Lung (tissue), 12 donors: ENCODE measurements around the gene RETSAT. TPM values are rescaled to one million over a fixed set of nuclear protein-coding genes. Genes with fewer than 3 reads are reported as not detected.

ENCODE experiments used
- ATAC-seq: fragments of 200-7000 bp; cut with Tn5 transposase; one replicate; pipeline ENCODE4 v1.9.1; 2020; ENCODE audit warnings: moderate number of reproducible peaks; ENCODE audit not compliant: insufficient read depth, low FRiP score
- DNase-seq, 3 donors: peaks; one replicate each; pipeline ENCODE4 v3.0.0-alpha.2; 2013 to 2017
- H3K27ac ChIP-seq, 2 donors: one replicate each; pipeline ENCODE4 v1.5.1; 2013; ENCODE audit warnings: mild to moderate bottlenecking in 2 of 2, moderate library complexity in 2 of 2, control low read depth in 1 of 2, inconsistent platforms in 1 of 2, low read depth in 1 of 2, low read length in 1 of 2
- H3K27me3 ChIP-seq, 3 donors: one replicate each; pipeline ENCODE4 v1.5.1; 2013; ENCODE audit warnings: low read length in 2 of 3; ENCODE audit not compliant: control insufficient read depth in 3 of 3, insufficient read depth in 3 of 3
- H3K36me3 ChIP-seq, 4 donors: one replicate each; pipeline ENCODE4 v1.5.1; 2013; ENCODE audit warnings: low read length in 4 of 4, mild to moderate bottlenecking in 1 of 4, moderate library complexity in 1 of 4; ENCODE audit not compliant: control insufficient read depth in 4 of 4, insufficient read depth in 4 of 4
- H3K4me1 ChIP-seq, 5 donors: one replicate each; pipeline ENCODE4 v1.5.1; 2013; ENCODE audit warnings: low read length in 5 of 5, mild to moderate bottlenecking in 2 of 5, moderate library complexity in 1 of 5; ENCODE audit not compliant: control insufficient read depth in 5 of 5, insufficient read depth in 5 of 5
- H3K4me3 ChIP-seq: one replicate; pipeline ENCODE4 v1.5.1; 2013; ENCODE audit warnings: mild to moderate bottlenecking, control low read depth, moderate library complexity
- H3K9ac ChIP-seq, 2 donors: one replicate each; pipeline ENCODE4 v1.5.1; 2013; ENCODE audit warnings: low read length in 2 of 2, control low read depth in 1 of 2; ENCODE audit not compliant: insufficient read depth in 1 of 2
- H3K9me3 ChIP-seq, 4 donors: one replicate each; pipeline ENCODE4 v1.5.1; 2013; ENCODE audit warnings: low read length in 3 of 4, mild to moderate bottlenecking in 1 of 4, moderate library complexity in 1 of 4; ENCODE audit not compliant: control insufficient read depth in 4 of 4, insufficient read depth in 3 of 4
- WGBS, 2 donors: extraction: QIAGEN DNeasy Blood & Tissue Kit; methylation state at CpG; one replicate each; pipeline ENCODE4 v1.1.7; 2013; 5-methylcytosine and 5-hydroxymethylcytosine counted together
- polyA plus RNA-seq, 2 donors: library from polyadenylated mRNA; stranded (reverse); fragments of 200-250 nt; gene quantifications; one replicate each; pipeline ENCODE4 v1.2.1, GENCODE V29; 2013
- total RNA-seq, 2 donors: library from RNA; depleted of rRNA in 1 of 2; stranded (reverse); fragments of >200 nt in 1 of 2; gene quantifications; one replicate each; pipeline ENCODE4 v1.2.1, GENCODE V29; 2014 to 2021
- TF ChIP-seq, protein P1 (sequence below): IDR thresholded peaks from 2 replicates; pipeline ENCODE4 v1.5.1; 2012; ENCODE audit warnings: mild to moderate bottlenecking; ENCODE audit errors: control extremely low read depth, extremely low read depth
- donor health status: control.
- donor health status: control.
- donor health status: Bipolar disorder and iron deficiency.
- donor health status: healthy.
- donor health status: DM: yes; HTN: yes; CAD: no.

RETSAT gene
- total and polyA plus RNA-seq, 4 donors, result 19.6 to 55.4 (median 24.8) TPM

DNA sequence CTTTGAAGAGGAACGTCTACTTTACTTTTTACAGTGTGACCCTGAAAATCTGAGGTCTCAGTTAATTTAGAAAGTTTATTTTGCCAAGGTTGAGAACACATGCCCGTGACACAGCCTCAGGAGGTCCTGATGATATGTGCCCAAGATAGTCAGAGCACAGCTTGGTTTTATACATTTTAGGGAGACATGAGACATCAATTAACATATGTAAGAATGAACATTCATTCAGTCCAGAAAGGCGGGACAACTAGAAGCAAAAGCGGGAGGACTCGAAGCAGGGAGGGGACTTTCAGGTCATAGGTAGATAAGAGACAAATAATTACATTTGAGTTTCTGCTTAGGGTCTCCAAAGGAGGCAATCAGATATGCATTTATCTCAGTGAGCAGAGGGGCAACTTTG is 23.9 kb upstream of the RETSAT start:
- TF ChIP-seq, protein P1, sequence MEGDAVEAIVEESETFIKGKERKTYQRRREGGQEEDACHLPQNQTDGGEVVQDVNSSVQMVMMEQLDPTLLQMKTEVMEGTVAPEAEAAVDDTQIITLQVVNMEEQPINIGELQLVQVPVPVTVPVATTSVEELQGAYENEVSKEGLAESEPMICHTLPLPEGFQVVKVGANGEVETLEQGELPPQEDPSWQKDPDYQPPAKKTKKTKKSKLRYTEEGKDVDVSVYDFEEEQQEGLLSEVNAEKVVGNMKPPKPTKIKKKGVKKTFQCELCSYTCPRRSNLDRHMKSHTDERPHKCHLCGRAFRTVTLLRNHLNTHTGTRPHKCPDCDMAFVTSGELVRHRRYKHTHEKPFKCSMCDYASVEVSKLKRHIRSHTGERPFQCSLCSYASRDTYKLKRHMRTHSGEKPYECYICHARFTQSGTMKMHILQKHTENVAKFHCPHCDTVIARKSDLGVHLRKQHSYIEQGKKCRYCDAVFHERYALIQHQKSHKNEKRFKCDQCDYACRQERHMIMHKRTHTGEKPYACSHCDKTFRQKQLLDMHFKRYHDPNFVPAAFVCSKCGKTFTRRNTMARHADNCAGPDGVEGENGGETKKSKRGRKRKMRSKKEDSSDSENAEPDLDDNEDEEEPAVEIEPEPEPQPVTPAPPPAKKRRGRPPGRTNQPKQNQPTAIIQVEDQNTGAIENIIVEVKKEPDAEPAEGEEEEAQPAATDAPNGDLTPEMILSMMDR, result no peak
- Histone ChIP-seq H3K27ac (no peak overlapping the region), H3K36me3 (peaks cover 9 to 22% (median 13%) of the 10 kb centered on the region in 4 donors), H3K27me3 (no peaks in the 10 kb centered on the region), H3K9ac (no peak overlapping the region), H3K4me1 (no peaks in the 10 kb centered on the region), H3K4me3 (no peak overlapping the region), H3K9me3 (peaks cover 0 to 3% (median under 1%) of the 10 kb centered on the region in 4 donors)
- ATAC-seq, result no peak
- WGBS, 2 donors, result 90 to 96% methylated on average over 5 of the region's 5 CpGs
- DNase-seq, result no peak

DNA sequence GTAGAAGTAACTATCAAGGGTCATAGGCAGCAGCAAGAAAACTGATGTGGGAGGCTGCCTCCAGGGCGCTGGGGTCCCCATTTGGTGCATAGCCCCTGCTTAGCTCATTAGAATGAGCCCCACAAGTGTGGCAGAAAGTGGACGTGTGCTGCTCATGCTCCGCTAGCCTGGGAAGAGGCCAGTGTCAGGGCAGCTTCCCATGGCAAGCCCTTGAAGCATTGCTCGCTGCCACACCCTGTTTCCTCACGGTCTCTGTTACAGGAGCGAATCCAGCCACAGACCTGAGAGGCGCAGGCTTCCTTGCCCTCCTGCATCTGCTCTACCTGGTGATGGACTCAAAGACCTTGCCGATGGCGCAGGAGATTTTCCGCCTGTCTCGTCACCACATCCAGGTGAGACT is 22.8 kb upstream of the RETSAT start:
- H3K4me1 ChIP-seq, result no peaks in the 10 kb centered on the region
- H3K4me3 ChIP-seq, result no peak overlapping the region
- H3K27ac ChIP-seq, result no peak overlapping the region
- H3K36me3 ChIP-seq, result peaks cover 9 to 25% (median 13%) of the 10 kb centered on the region in 4 donors
- no peak for ATAC-seq
- peaks cover 0 to 3% (median under 1%) of the 10 kb centered on the region in 4 donors for H3K9me3 ChIP-seq
- WGBS, 2 donors, result 93% methylated on average over 11 of the region's 11 CpGs
- no peak for DNase-seq
- H3K27me3 ChIP-seq, result no peaks in the 10 kb centered on the region
- TF ChIP-seq, protein P1, result no peak
- H3K9ac ChIP-seq, result no peak overlapping the region

DNA sequence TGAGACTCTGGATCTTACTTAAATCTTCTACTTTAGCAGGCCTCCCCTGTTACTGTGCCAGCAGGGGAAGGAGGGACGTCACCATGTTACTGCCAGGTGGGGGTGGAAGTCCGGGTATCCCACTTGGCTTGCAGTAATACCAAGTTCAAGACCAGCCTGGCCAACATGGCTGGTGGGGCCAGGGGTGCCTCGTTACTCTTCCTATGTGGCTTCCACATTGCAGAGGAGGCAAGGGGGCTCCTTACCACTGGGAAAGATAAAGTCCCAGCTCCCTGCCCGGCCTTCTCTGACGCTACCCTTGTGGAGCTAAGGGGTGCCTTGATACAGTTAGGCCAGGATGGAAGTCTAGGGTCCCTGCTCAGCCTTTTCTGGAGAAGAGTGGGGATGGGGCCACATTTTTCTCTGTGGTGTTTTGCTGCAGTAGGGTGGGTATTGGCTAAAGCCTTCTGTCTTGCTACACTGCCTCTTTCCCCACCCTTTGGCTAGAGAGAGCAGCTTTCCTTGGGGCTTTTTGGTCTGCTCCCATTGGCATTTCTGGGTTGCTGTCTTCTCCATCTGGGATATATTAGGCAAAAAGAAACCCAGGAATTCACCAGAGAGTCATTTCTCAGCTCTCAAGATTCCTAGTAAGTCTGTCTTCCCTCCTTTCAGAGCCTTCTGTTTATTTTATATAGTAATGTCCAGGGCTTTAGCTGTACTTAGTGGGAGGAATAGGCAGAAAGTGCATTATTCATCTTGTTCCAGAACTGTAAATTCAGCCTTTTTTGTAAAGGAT is 22.1 kb upstream of the RETSAT start:
- H3K27me3 ChIP-seq, result no peaks in the 10 kb centered on the region
- peaks cover 9 to 27% (median 14%) of the 10 kb centered on the region in 4 donors for H3K36me3 ChIP-seq
- ATAC-seq (no peak), DNase-seq (no peak)
- TF ChIP-seq, protein P1, result no peak
- peaks cover 0 to 3% (median under 1%) of the 10 kb centered on the region in 4 donors for H3K9me3 ChIP-seq
- no peak overlapping the region for H3K9ac ChIP-seq
- no peaks in the 10 kb centered on the region for H3K4me1 ChIP-seq
- H3K27ac ChIP-seq, result no peak overlapping the region
- WGBS, 2 donors, result 95 to 97% methylated on average over 5 of the region's 5 CpGs
- no peak overlapping the region for H3K4me3 ChIP-seq

DNA sequence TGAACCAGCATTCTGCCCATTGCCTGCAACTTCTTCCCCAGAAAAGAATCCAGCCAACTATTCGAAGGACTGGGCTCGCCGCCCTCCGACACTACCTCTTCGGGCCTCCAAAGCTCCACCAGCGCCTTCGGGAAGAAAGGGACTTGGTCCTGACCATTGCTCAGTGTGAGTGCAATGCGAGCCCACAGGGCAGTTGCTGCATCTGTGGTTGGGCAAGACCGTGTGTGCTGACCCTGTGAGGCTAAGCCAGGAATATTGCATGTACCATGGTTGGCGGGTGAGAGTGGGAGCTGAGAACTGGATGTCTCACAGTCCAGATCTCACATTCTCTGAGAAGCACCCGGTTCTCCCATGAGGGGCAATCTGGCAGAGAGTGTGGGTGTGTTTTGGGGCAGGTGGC is 16.7 kb upstream of the RETSAT start:
- ATAC-seq, result no peak
- TF ChIP-seq, protein P1, result no peak
- Histone ChIP-seq H3K4me3 (no peak overlapping the region), H3K27me3 (no peaks in the 10 kb centered on the region), H3K4me1 (no peaks in the 10 kb centered on the region), H3K9ac (no peak overlapping the region), H3K27ac (no peak overlapping the region), H3K9me3 (no peaks in the 10 kb centered on the region), H3K36me3 (peaks cover 0 to 12% (median 11%) of the 10 kb centered on the region in 4 donors)
- no peak for DNase-seq
- 81 to 94% methylated on average over 11 of the region's 11 CpGs for WGBS, 2 donors
